Uterus (tissue), 2 donors: ENCODE data around the gene EPC2.

Experiments used
- CTCF ChIP-seq, 4 experiments: fragments of 200-600 bp in 2 of 4; fragments of 450-650 bp in 2 of 4; sonication (generic) in 2 of 4; IDR thresholded peaks; one replicate each; pipeline ENCODE4 v1.5.1; 2016 to 2019; ENCODE audit warnings: antibody characterized with exemption in 4 of 4, mild to moderate bottlenecking in 2 of 4, moderate library complexity in 1 of 4
- POLR2A ChIP-seq, 2 donors: fragments of 450-650 bp; IDR thresholded peaks; one replicate each; pipeline ENCODE4 v1.6.1; 2016; ENCODE audit warnings: antibody characterized with exemption in 2 of 2, mild to moderate bottlenecking in 1 of 2, moderate library complexity in 1 of 2

DNA sequence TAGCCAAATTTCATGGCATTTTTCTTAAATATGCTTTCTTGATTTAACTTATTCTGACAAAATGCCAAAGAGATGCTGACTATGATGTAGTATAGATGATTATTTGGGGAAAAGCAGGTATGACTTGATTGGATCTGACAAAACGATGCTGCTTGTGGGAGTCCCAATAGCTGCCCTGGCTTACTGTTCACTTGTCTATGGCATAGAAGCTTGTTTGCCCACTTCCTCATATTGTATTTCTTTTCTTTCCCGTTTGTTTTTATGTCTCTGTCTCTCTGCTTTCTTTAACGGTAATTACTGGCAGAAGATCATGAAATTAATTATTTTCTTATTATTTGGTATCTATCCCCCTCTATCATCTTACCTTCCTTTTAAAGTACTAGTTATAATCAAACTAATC lies 43.0 kb downstream of the EPC2 start:
- TF ChIP-seq CTCF (IDR thresholded peaks at IDR 0.05) = no peak
- no peak for TF ChIP-seq POLR2A (IDR thresholded peaks at IDR 0.05)
